Fibroblast of villous mesenchyme (primary cell): Measurements from ENCODE around the gene CTDSP1. TPM values are rescaled to one million over a fixed set of nuclear protein-coding genes. Genes with fewer than 3 reads are reported as not detected.

Source experiments
- DNase-seq: peaks from one replicate; pipeline ENCODE4 v3.0.0-alpha.2; 2010; ENCODE audit warnings: low read depth
- H3K4me3 ChIP-seq: 2 replicates; pipeline ENCODE4 v1.5.1; 2011; ENCODE audit warnings: low read depth, mild to moderate bottlenecking, low read length
- total RNA-seq: library from RNA; depleted of rRNA; stranded (reverse); fragments of >200 nt; gene quantifications from 2 replicates; pipeline ENCODE4 v1.2.3, GENCODE V29; 2012
- TF ChIP-seq, protein P1 (sequence below): IDR thresholded peaks from 2 replicates; pipeline ENCODE4 v1.5.1; 2012; ENCODE audit warnings: low read depth, mild to moderate bottlenecking, low read length; ENCODE audit not compliant: insufficient read depth

CTDSP1 gene
- total RNA-seq, 1 donor, result 66.9 TPM

- H3K4me3 ChIP-seq, result no peak overlapping the region
- TF ChIP-seq, protein P1, sequence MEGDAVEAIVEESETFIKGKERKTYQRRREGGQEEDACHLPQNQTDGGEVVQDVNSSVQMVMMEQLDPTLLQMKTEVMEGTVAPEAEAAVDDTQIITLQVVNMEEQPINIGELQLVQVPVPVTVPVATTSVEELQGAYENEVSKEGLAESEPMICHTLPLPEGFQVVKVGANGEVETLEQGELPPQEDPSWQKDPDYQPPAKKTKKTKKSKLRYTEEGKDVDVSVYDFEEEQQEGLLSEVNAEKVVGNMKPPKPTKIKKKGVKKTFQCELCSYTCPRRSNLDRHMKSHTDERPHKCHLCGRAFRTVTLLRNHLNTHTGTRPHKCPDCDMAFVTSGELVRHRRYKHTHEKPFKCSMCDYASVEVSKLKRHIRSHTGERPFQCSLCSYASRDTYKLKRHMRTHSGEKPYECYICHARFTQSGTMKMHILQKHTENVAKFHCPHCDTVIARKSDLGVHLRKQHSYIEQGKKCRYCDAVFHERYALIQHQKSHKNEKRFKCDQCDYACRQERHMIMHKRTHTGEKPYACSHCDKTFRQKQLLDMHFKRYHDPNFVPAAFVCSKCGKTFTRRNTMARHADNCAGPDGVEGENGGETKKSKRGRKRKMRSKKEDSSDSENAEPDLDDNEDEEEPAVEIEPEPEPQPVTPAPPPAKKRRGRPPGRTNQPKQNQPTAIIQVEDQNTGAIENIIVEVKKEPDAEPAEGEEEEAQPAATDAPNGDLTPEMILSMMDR, result no peak
- no peak for DNase-seq
Measured at GRCh38 chr2:218404351-218405085, 4.8 kb downstream of the CTDSP1 start.

DNA sequence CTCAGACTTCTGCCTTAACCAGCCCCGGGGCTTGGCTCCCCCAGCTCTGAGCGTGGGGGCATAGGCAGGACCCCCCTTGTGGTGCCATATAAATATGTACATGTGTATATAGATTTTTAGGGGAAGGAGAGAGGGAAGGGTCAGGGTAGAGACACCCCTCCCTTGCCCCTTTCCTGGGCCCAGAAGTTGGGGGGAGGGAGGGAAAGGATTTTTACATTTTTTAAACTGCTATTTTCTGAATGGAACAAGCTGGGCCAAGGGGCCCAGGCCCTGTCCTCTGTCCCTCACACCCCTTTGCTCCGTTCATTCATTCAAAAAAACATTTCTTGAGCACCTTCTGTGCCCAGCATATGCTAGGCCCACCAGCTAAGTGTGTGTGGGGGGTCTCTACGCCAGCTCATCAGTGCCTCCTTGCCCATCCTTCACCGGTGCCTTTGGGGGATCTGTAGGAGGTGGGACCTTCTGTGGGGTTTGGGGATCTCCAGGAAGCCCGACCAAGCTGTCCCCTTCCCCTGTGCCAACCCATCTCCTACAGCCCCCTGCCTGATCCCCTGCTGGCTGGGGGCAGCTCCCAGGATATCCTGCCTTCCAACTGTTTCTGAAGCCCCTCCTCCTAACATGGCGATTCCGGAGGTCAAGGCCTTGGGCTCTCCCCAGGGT lies 5.5 kb downstream of the CTDSP1 start:
- TF ChIP-seq, protein P1, result no peak
- H3K4me3 ChIP-seq, result no peak overlapping the region
- DNase-seq, result no peak

DNA sequence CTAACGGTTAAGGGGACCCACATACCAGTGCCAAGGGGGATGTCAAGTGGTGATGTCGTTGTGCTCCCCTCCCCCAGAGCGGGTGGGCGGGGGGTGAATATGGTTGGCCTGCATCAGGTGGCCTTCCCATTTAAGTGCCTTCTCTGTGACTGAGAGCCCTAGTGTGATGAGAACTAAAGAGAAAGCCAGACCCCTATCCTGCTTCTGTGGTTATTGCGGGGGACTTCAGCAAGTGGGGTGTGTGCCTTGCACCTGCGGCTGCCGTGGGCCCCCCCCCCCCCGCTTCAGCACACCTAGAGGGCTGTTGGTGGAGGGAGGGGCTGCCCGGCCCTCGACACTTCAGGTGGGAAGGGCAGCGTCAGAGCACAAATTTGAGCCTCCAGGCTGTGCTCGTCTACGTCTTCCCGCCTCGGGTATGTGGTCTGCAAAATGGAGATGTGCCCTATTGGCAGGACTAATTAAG lies 6.1 kb downstream of the CTDSP1 start:
- no peak for DNase-seq
- H3K4me3 ChIP-seq, result peak overlapping the region; percentile 37
- TF ChIP-seq, protein P1, result no peak

DNA sequence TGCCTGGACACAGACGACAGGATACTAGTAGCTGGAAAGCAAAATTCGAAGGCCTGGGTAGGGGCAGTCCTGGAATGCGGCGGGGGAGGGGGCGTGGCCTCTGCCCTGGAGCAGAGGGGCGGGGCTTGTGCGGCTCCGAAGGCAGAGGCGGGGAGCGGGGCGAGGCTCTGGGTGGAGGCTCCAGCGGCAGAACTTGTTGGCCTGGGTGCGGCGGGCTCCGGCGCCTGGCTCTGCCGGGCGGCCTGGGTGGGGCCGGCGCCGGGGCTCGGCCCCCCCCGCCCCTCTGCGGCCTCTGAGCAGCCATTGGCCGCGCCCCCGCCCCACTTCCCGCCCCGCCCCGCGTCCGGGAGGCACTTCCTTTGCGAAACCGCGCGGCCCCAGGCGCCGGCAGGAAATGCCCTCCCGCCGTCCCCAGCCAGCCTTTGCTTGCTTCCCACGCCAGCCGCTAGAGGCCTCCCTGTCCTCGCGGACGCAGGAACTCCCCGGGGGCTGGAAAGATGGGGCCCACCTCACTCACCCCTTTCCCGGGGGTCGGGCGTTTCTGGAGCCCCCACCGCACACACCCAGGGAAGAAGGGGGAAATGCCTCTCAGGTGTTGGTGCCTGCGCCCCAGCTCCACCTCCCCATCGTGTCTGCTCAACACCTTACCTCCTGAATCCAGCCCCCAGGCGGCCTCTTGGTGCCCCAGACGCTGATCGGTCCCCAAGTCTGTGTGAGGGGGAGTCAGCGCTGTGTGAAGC lies 6.7 kb downstream of the CTDSP1 start:
- peak; percentile 95 for DNase-seq
- TF ChIP-seq, protein P1, result peak; percentile 76
- peak overlapping the region; percentile 53 for H3K4me3 ChIP-seq

DNA sequence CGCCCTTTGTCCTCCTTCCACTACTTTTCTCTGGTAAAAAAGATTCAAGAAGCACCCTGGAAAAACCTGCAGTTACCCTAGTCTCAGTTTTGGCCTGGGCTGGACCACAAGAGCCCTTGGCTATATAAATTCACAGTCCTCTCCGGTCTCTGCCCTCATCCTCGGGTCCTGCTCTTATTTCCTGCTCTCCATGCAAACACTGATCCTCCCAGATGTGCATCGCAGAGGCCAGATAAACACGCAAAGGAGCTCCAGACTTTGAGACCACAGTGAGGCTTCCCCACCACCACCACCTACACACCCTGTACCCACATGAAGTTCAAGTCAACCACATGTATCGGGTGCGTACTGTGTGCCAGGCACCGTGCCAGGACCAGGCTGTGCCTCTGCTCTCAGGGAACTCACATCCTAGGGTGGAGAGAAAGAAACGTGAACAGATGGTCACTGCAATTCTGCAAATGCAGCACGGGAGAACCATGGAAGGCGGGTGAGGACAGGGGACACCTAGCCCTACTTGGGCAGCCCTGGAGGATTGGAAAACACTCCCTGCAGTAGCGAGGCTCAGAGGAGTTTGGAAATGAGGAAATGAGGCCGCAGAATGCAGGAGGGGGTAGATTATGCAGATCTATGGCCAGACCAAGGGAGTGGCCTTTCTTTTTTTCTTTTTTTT lies 7.4 kb downstream of the CTDSP1 start:
- DNase-seq, result peak; percentile 67
- peak overlapping the region; percentile 53 for H3K4me3 ChIP-seq
- TF ChIP-seq, protein P1, result no peak

DNA sequence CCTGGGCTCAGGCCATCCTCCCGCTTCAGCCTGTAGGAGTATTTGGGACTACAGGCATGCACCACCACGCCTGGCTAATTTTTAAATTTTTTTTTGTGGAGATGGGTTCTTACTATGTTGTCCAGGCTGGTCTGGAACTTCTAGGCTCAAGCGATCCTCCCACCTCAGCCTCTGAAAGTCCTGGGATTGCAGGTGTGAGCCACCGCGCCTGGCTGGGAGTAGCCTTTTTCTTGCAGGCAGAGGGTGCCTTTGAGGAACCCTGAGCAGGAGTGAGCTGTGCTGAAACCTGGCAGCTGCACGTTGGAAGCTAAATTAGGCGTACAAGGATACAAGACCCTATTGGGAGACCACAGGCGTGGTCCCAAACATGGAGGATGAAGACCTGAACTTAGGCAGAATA lies 8.0 kb downstream of the CTDSP1 start:
- TF ChIP-seq, protein P1, result no peak
- no peak for DNase-seq
- H3K4me3 ChIP-seq, result no peak overlapping the region
